Vagina (tissue), 2 donors: ENCODE results near the gene EHMT2.

Experiments
- POLR2A ChIP-seq, 2 donors: fragments of 450-650 bp; IDR thresholded peaks; one replicate each; pipeline ENCODE4 v1.6.1; 2017; ENCODE audit warnings: antibody characterized with exemption in 2 of 2, mild to moderate bottlenecking in 2 of 2, moderate library complexity in 2 of 2
- POLR2AphosphoS5 ChIP-seq, 2 donors: sonication (generic); formaldehyde crosslinking; IDR thresholded peaks; one replicate each; pipeline ENCODE4 v1.9.0; 2017; ENCODE audit warnings: antibody characterized with exemption in 2 of 2, mild to moderate bottlenecking in 2 of 2, low read depth in 1 of 2; ENCODE audit not compliant: insufficient read depth in 1 of 2
- TF ChIP-seq, protein P1 (sequence below), 3 experiments: fragments of 450-650 bp in 2 of 3; fragments of 200-600 bp in 1 of 3; sonication (generic) in 1 of 3; IDR thresholded peaks; one replicate each; pipeline ENCODE4 v1.5.1; 2017 to 2019; ENCODE audit warnings: antibody characterized with exemption in 3 of 3, mild to moderate bottlenecking in 2 of 3, moderate library complexity in 2 of 3

DNA sequence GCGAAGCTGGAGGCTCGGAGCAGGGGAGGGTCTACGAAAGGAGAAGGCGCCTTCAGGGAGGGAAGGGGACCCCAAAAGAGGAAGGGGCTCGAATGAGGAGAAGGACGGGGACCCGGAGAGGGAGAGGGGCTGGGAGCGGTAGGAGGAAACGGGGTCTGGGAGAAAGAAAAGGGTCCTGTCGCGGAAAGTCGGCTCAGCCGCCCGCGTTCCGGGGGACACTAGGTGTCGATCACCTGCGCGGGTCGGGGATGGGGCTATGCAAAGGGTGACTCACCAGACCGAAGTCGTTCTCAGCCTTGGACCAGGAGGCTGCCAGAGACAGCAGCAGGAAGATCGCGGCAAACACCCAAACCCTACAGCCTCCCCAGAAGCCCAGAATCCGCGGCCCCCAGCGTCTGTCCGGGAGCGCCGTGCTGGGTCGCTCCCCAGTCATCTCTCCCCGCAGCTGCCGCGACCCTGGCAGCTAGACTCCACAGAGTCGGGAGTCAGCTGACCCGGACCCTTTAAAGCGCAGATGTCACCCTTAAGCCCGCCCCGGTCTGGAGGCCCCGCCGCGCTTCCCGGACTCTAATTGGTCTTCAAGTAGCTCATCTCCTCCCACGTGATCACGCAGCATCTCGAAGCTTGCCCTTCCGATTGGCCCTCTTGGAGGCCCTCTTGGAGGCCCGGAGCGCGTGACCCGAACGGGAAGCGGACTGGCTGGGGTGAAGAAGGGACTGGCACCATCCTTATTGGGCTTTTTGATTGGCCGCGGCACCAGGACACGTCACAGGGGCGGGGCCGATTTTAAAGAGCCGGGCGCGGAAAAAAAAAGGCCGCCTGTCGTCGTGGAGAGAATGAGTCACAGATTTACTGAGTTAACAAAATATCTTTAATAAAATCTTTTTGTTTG, 34.9 kb downstream of the EHMT2 start, which contains the start of gene NEU1:
- TF ChIP-seq, protein P1, sequence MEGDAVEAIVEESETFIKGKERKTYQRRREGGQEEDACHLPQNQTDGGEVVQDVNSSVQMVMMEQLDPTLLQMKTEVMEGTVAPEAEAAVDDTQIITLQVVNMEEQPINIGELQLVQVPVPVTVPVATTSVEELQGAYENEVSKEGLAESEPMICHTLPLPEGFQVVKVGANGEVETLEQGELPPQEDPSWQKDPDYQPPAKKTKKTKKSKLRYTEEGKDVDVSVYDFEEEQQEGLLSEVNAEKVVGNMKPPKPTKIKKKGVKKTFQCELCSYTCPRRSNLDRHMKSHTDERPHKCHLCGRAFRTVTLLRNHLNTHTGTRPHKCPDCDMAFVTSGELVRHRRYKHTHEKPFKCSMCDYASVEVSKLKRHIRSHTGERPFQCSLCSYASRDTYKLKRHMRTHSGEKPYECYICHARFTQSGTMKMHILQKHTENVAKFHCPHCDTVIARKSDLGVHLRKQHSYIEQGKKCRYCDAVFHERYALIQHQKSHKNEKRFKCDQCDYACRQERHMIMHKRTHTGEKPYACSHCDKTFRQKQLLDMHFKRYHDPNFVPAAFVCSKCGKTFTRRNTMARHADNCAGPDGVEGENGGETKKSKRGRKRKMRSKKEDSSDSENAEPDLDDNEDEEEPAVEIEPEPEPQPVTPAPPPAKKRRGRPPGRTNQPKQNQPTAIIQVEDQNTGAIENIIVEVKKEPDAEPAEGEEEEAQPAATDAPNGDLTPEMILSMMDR (IDR thresholded peaks at IDR 0.05): no peak
- TF ChIP-seq POLR2A (IDR thresholded peaks at IDR 0.05) (peak in 1 of 2 donors; percentile 98), POLR2AphosphoS5 (IDR thresholded peaks at IDR 0.05; ENCODE audit: insufficient read depth in 1 of 2, low read depth in 1 of 2) (peak; percentile 100)
